HUES48 (cell line): ENCODE data around the gene ATG16L2.

Experiments used
- H3K27ac ChIP-seq: one replicate; pipeline ENCODE4 v1.7.0; 2013; ENCODE audit warnings: low read depth, low read length, inconsistent platforms
- H3K27me3 ChIP-seq: 2 replicates; pipeline ENCODE4 v1.6.1; 2013; ENCODE audit warnings: mild to moderate bottlenecking, low read length; ENCODE audit not compliant: control insufficient read depth, insufficient read depth
- H3K36me3 ChIP-seq: 2 replicates; pipeline ENCODE4 v1.6.1; 2013; ENCODE audit warnings: low read length; ENCODE audit not compliant: control insufficient read depth, insufficient read depth
- H3K4me1 ChIP-seq: 2 replicates; pipeline ENCODE4 v1.6.1; 2013; ENCODE audit warnings: mild to moderate bottlenecking, low read length; ENCODE audit not compliant: control insufficient read depth, insufficient read depth
- H3K4me3 ChIP-seq: 2 replicates; pipeline ENCODE4 v1.5.1; 2013; ENCODE audit warnings: mild to moderate bottlenecking, low read depth, low read length
- H3K9ac ChIP-seq: 2 replicates; pipeline ENCODE4 v1.6.1; 2013; ENCODE audit warnings: mild to moderate bottlenecking, low read depth, low read length, moderate library complexity
- H3K9me3 ChIP-seq: 2 replicates; pipeline ENCODE4 v1.6.1; 2013; ENCODE audit warnings: low read length; ENCODE audit not compliant: control insufficient read depth, insufficient read depth

ATG16L2 gene

DNA sequence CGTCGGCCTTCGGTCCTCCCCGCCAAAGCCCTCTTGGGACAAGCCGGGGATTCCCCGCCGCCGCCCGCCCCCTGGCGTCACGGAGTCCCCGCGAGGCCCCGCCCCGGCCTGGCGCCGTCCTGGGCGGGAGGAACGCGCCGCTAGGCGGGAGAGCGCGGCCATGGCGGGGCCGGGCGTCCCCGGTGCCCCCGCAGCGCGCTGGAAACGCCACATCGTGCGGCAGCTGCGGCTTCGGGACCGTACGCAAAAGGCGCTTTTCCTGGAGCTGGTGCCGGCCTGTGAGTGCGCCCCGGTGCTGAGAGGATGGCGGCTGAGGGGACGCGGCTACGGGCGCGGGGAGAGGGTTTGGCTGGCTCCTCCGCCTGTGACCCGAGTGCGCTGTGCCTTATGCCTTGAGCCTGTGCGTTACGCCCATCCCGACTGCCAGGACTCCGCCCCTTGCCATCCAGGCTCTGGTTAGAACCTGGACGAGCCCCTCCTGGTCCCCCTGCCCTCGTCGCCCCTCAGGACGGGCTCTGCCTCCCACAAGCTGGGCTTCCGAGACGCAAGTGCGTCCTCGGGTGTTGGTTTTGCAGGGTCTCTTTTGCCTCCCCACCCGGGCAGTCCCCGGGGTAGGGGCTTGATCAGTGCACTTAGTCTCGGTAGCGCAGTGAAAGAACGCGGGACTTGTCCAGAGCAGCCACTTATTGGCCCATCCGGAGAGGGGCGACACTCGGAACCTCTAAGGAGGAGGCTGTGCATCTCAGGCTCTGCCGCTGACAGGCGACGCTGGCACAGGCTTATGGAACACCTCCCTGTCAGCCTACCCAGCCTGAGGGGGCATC lies at the start of gene ATG16L2:
TSS of gene ATG16L2 (plus strand) at position 126 of the 824 bp plus-strand sequence. CDS start at position 161, 35 bp downstream.
- Histone ChIP-seq H3K9me3 (no peaks in the 10 kb centered on the region), H3K27me3 (no peaks in the 10 kb centered on the region), H3K36me3 (peaks cover 5% of the 10 kb centered on the region; the same call in 1 of the 2 replicates), H3K4me1 (peaks cover 14% of the 10 kb centered on the region), H3K27ac (peak within 1 kb of the TSS; percentile 93), H3K4me3 (peak within 1 kb of the TSS; percentile 98), H3K9ac (peak within 1 kb of the TSS; percentile 97)

DNA sequence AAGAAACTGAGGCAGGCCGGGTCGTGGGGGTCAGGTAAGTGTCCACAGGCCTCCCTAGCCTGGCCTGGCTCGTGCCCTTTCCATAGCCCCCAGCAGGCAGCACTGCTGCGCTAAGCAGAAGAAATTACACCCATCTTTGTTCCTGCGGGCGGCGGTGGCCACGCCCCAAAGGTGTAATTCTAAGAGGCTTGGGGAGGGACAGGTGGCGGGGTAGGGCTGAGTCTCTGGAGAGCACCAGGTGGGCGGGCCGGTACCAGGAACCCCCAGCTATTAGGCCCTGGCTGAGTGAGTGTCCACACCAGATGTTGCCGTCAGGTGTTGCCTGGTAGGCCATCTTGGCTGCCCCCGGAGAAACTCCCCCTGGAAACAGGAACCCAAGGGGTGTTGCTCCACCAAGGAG lies 49.7 kb upstream of the ATG16L2 start:
- H3K27me3 ChIP-seq = no peaks in the 10 kb centered on the region
- no peak overlapping the region for H3K27ac ChIP-seq
- no peak overlapping the region for H3K9ac ChIP-seq
- H3K4me1 ChIP-seq = peaks cover 16% of the 10 kb centered on the region
- H3K36me3 ChIP-seq = no peaks in the 10 kb centered on the region
- H3K9me3 ChIP-seq = no peaks in the 10 kb centered on the region
- H3K4me3 ChIP-seq = no peak overlapping the region

DNA sequence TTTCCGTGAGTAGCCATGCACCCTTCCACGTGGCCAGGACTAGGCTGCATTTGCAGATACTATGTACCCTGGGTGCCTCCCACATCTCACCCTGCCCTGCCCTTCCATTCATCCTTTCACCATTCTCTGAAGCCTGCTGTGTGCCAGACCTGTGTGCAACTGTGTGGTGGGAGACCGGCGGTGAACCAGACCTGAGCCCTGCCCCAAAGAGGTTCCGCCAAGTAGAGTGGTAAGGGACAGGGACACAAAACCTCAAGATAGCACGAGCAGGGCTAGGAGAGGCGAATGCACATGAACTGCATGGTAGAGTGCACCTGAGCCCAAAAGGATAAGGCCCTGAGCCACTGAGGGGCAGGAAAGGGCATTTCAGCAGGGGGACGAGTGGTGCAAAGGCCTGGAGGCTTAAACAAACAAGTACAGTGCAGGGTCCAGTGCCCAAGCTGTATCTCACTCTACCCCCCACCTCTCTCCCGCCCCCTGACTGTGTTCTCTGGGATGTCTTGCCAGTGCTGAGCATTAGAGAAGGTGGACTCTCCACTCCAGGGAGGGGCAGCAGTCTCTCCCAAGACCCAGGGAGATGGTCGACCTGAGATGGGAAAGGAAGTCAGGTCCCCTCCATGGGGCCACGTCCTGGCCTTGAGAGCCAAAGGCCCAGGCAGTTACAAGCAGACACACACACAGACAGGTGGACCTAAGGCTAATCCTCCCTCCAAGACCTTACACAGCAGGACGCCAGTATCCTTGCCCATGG lies 47.9 kb upstream of the ATG16L2 start:
- Histone ChIP-seq H3K27me3 (no peaks in the 10 kb centered on the region), H3K27ac (no peak overlapping the region), H3K9me3 (no peaks in the 10 kb centered on the region), H3K36me3 (no peaks in the 10 kb centered on the region), H3K4me3 (no peak overlapping the region), H3K9ac (no peak overlapping the region), H3K4me1 (peaks cover 16% of the 10 kb centered on the region)

DNA sequence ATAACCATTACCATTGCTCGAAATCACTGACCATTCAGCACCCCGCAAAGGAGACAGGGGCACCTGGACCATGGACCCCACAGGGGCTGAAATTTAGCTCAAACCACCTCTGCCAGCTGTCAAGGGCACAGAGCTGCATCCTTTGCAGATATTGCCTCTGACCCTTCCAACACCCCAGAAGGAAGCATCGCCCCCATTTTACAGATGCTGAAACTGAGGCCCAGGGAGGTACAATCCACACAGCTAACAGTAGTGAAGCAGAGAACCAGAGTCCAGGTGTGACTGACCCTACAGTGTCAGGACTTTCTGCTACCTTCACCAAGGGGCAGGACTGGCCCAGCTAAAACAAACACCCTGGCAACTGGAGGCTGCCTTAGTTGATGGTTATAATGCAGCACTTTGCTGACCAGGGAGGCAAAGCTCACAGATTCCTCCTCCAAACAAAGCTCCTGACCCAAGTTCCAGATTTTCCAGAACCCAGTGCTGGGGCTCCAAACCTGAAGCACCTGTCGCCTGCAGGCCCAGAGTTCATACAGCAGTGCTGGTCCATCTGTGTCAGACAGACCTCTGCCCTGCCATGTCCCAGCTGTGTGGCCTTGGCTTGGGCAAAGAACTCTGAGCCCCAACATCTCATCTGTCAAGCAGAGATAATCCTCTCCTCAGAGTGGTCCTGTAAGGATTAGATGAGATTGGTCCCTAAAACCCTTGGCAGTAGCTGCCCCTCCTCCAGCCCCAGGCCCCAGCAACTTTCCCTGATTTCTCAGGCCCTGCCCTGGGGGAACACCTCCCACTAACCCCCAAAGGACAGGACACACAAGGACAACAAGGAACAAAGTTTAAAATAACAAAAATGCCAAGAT lies 46.8 kb upstream of the ATG16L2 start:
- H3K9me3 ChIP-seq = no peaks in the 10 kb centered on the region
- no peak overlapping the region for H3K9ac ChIP-seq

DNA sequence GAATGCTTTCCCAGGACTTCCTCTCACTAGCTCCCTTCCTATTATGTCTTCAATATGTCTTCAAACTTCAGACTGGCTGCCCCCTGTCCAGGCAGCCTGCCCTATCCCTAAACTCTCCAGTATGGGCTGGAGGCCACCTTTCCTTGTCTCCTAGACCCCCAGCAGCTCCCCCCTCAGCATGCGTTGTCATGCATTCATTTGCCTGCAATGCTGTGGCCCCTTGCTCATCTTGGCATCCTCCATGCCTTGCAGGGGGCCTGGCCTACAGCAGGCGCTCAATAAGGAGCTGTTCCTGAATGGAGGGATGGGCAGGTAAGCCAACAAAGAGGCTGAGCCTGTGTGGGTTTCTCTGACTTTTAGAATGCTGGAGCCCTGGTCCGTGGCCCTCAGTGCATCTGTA lies 45.6 kb upstream of the ATG16L2 start:
- no peak overlapping the region for H3K4me3 ChIP-seq
- peaks cover 16% of the 10 kb centered on the region for H3K4me1 ChIP-seq
- no peaks in the 10 kb centered on the region for H3K27me3 ChIP-seq
- H3K9me3 ChIP-seq = no peaks in the 10 kb centered on the region
- H3K27ac ChIP-seq = no peak overlapping the region
- no peaks in the 10 kb centered on the region for H3K36me3 ChIP-seq
- H3K9ac ChIP-seq = no peak overlapping the region

More for the DNA sequence above, 46.8 kb upstream of the ATG16L2 start:
- Histone ChIP-seq H3K36me3 (no peaks in the 10 kb centered on the region), H3K27me3 (no peaks in the 10 kb centered on the region), H3K4me1 (peaks cover 16% of the 10 kb centered on the region), H3K27ac (no peak overlapping the region), H3K4me3 (no peak overlapping the region)

GRCh38 chr11:72769680-72770079 lies 44.5 kb upstream of the ATG16L2 start:
- H3K9ac ChIP-seq = no peak overlapping the region
- H3K9me3 ChIP-seq = no peaks in the 10 kb centered on the region
- no peaks in the 10 kb centered on the region for H3K36me3 ChIP-seq
- H3K27me3 ChIP-seq = no peaks in the 10 kb centered on the region
- H3K27ac ChIP-seq = no peak overlapping the region
- peaks cover 16% of the 10 kb centered on the region for H3K4me1 ChIP-seq
- no peak overlapping the region for H3K4me3 ChIP-seq

DNA sequence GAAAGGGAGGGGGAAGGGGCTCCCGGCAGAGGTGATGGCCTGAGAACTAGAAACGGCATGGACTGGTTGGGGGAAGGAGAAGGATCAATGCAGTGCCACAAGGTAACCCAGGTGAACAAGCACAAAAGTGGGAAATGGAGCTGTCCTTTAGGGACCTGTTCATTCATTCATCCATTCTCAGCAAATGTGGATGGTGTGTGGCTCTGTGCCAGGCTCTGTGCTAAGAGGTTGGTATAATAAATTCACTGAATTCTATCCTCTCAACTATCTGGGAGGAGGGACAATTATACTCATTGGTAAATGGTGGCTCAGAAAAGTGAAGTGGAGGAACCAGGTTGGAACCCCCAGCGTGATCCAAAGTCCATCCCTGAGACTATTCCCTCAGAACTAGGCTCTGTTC lies 43.4 kb upstream of the ATG16L2 start:
- Histone ChIP-seq H3K4me1 (peaks cover 16% of the 10 kb centered on the region), H3K27me3 (no peaks in the 10 kb centered on the region), H3K27ac (no peak overlapping the region), H3K4me3 (no peak overlapping the region), H3K36me3 (no peaks in the 10 kb centered on the region), H3K9me3 (no peaks in the 10 kb centered on the region), H3K9ac (no peak overlapping the region)

DNA sequence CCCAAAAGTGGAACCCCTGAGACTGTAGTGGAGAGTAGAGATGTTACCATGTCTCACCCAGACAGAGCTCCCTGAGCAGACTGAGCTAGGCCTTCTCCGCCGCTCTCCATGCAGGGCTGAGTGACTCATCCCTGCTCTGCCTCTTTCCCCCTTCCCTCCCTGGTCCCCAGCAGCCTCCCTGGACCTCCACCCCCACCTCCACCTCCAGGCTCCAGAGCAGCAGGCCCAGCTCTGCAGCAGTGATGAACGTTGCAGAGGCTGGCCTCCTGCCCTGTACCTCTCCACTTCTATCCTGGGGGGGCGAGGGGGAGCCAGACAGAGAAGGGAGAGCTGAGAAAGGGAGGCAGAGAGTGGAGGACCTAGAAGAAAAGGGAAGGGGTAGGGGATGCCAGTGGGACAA lies 42.7 kb upstream of the ATG16L2 start:
- H3K4me3 ChIP-seq = no peak overlapping the region
- peaks cover 16% of the 10 kb centered on the region for H3K4me1 ChIP-seq
- H3K9me3 ChIP-seq = no peaks in the 10 kb centered on the region
- H3K27ac ChIP-seq = no peak overlapping the region
- no peaks in the 10 kb centered on the region for H3K27me3 ChIP-seq
- no peaks in the 10 kb centered on the region for H3K36me3 ChIP-seq
- no peak overlapping the region for H3K9ac ChIP-seq

DNA sequence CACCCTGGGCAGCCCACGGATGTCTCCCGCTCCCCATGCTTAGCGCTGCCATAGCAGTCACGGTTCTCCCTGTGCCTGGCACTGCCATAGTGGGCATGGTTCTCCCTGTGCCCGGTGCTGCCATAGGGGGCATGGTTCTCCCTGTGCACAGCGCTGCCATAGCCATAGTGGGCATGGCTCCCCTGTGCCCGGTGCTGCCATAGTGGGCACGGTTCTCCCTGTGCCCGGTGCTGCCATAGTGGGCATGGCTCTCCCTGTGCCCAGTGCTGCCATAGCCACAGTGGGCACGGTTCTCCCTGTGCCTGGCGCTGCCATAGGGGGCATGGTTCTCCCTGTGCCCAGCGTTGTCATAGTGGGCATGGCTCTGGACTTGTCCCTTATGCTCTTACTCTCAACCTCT lies 42.2 kb upstream of the ATG16L2 start:
- peaks cover 16% of the 10 kb centered on the region for H3K4me1 ChIP-seq
- H3K9me3 ChIP-seq = no peaks in the 10 kb centered on the region
- H3K36me3 ChIP-seq = no peaks in the 10 kb centered on the region
- H3K9ac ChIP-seq = no peak overlapping the region
- no peak overlapping the region for H3K27ac ChIP-seq
- H3K27me3 ChIP-seq = no peaks in the 10 kb centered on the region
- H3K4me3 ChIP-seq = no peak overlapping the region

- Histone ChIP-seq H3K27me3 (no peaks in the 10 kb centered on the region), H3K9me3 (no peaks in the 10 kb centered on the region), H3K4me1 (peaks cover 8% of the 10 kb centered on the region), H3K36me3 (no peaks in the 10 kb centered on the region), H3K27ac (no peak overlapping the region), H3K9ac (no peak overlapping the region), H3K4me3 (no peak overlapping the region)
Measured at GRCh38 chr11:72773291-72773690, 40.9 kb upstream of the ATG16L2 start.
